H1 (cell line): Measurements from ENCODE around the gene SPATA31D4. TPM values are rescaled to one million over a fixed set of nuclear protein-coding genes. Genes with fewer than 3 reads are reported as not detected.

Experiments
- ATF3 ChIP-seq: IDR thresholded peaks from 2 replicates; pipeline ENCODE4 v1.6.1; 2011; ENCODE audit warnings: low read depth, mild to moderate bottlenecking, low read length; ENCODE audit not compliant: insufficient read depth
- CBX8 ChIP-seq: fragments of 300-800, 300-1000 bp; sonication (generic); IDR thresholded peaks from 2 replicates; pipeline ENCODE4 v1.7.1; 2016; ENCODE audit warnings: low read depth, low read length, borderline replicate concordance
- CHD2 ChIP-seq: IDR thresholded peaks from 2 replicates; pipeline ENCODE4 v1.6.1; 2012; ENCODE audit warnings: low read length, improper control_type of control experiment
- CTBP2 ChIP-seq: IDR thresholded peaks from 2 replicates; pipeline ENCODE4 v1.7.0; 2011; ENCODE audit warnings: borderline replicate concordance, mild to moderate bottlenecking, moderate library complexity, mixed read lengths, low read length; ENCODE audit not compliant: insufficient read depth, insufficient read length
- FOSL1 ChIP-seq: IDR thresholded peaks from 2 replicates; pipeline ENCODE4 v1.6.1; 2011; ENCODE audit warnings: mild to moderate bottlenecking, low read depth, low read length, moderate library complexity; ENCODE audit not compliant: insufficient read depth
- GABPA ChIP-seq: IDR thresholded peaks from 2 replicates; pipeline ENCODE4 v1.6.1; 2011; ENCODE audit warnings: mild to moderate bottlenecking, low read length, moderate library complexity, borderline replicate concordance; ENCODE audit not compliant: insufficient read depth
- KDM1A ChIP-seq: fragments of 200-600, 300-600 bp; sonication (generic); IDR thresholded peaks from 2 replicates; pipeline ENCODE4 v1.7.1; 2016; ENCODE audit warnings: mild to moderate bottlenecking, low read length, borderline replicate concordance
- POLR2AphosphoS5 ChIP-seq: IDR thresholded peaks from 2 replicates; pipeline ENCODE4 v1.6.1; 2011; ENCODE audit warnings: low read depth, low read length
- POU5F1 ChIP-seq: IDR thresholded peaks from 2 replicates; pipeline ENCODE4 v1.6.1; 2011; ENCODE audit warnings: low read depth, mild to moderate bottlenecking, low read length, moderate library complexity
- SIN3A ChIP-seq, 2 experiments: IDR thresholded peaks in 1 of 2; conservative IDR thresholded peaks in 1 of 2; 2 replicates each; pipeline ENCODE4 v1.6.1; 2011 to 2012; ENCODE audit warnings: low read length in 2 of 2, improper control_type of control experiment in 1 of 2, low read depth in 1 of 2, mild to moderate bottlenecking in 1 of 2
- USF2 ChIP-seq: IDR thresholded peaks from 2 replicates; pipeline ENCODE4 v1.6.1; 2011; ENCODE audit warnings: low read length, improper control_type of control experiment
- polyA plus RNA-seq, 7 experiments: library from polyadenylated mRNA; depleted of rRNA in 3 of 7; stranded (reverse) in 5 of 7; unstranded in 2 of 7; fragments of >200 nt in 5 of 7; fragments of 200-250 nt in 2 of 7; gene quantifications; 1 replicate in 5 of 7; 2 replicates in 1 of 7; 4 replicates in 1 of 7; pipeline versions ENCODE4 v1.2.1 to v1.2.3, GENCODE V29; 2011 to 2013; ENCODE audit warnings: missing spikeins in 2 of 7, mixed read lengths in 2 of 7
- total RNA-seq: library from RNA; stranded (reverse); fragmentation: NEBNext Ultra II Directional; extraction: Animal tissue kit (Norgen Biotek cat#: 25700); gene quantifications from 2 replicates; pipeline ENCODE4 v1.2.1, GENCODE V29; 2021

The SPATA31D4 gene
- total and polyA plus RNA-seq, 2 of the 8 experiments (the other 6 are each of a cell fraction or from before 2014, with no cell fraction given), result not detected

GRCh38 chr9:81906671-81907070, 21.6 kb upstream of the SPATA31D4 start (continued):
- no peak for TF ChIP-seq USF2
- no peak for TF ChIP-seq GABPA
- no peak for TF ChIP-seq FOSL1
- TF ChIP-seq POLR2AphosphoS5, result no peak
- TF ChIP-seq CBX8, result no peak
- TF ChIP-seq CHD2, result no peak
- no peak for TF ChIP-seq SIN3A (conservative IDR thresholded peaks at IDR 0.05 in 1 of 2, IDR thresholded peaks at IDR 0.05 in 1 of 2; ENCODE audit: low read depth in 1 of 2, low read length in 2 of 2)
- TF ChIP-seq CTBP2, result no peak
- TF ChIP-seq POU5F1, result no peak
- no peak for TF ChIP-seq KDM1A
- TF ChIP-seq ATF3, result no peak
